IMR-90 (cell line): ENCODE measurements around the gene GRK5. TPM values are rescaled to one million over a fixed set of nuclear protein-coding genes. Genes with fewer than 3 reads are reported as not detected.

Experiments
- ATAC-seq: fragments of 200-7000 bp; cut with Tn5 transposase; 2 replicates; pipeline ENCODE4 v1.9.1; 2020; ENCODE audit warnings: low read depth, mild to moderate bottlenecking, moderate library complexity
- BruUV-seq: library from RNA; stranded (reverse); fragments of 400-500 nt; replicated peaks from 2 replicates; lab custom pipeline; 2021; lab: Mats Ljungman, UMichigan
- CTCF ChIA-PET: fragments of 300-600 bp; formaldehyde crosslinking; extraction: SDS; loops from one replicate; lab custom pipeline; 2021; ENCODE audit warnings: antibody characterized with exemption; lab: Yijun Ruan, JAX
- POLR2A ChIA-PET: fragments of 300-600 bp; sonication (Branson Sonifier 250); formaldehyde crosslinking; loops from one replicate; lab custom pipeline; 2022; ENCODE audit warnings: antibody characterized with exemption; ENCODE audit not compliant: unreplicated experiment; lab: Charles Lee
- DNase-seq: peaks from one replicate; pipeline ENCODE4 v3.0.0; 2013
- H2AFZ ChIP-seq: replicated peaks from 2 replicates; pipeline ENCODE3; 2013; ENCODE audit warnings: low read length, mild to moderate bottlenecking; ENCODE audit not compliant: poor library complexity
- H2AK5ac ChIP-seq: 2 replicates; pipeline ENCODE4 v1.6.1; 2013; ENCODE audit warnings: low read depth, low read length, inconsistent platforms
- H2AK9ac ChIP-seq: replicated peaks from 2 replicates; pipeline ENCODE3; 2013; ENCODE audit warnings: mild to moderate bottlenecking, low read depth, low read length, moderate library complexity; ENCODE audit not compliant: poor library complexity
- H2BK120ac ChIP-seq: 2 replicates; pipeline ENCODE4 v1.6.1; 2013; ENCODE audit warnings: low read depth, low read length, inconsistent platforms
- H2BK15ac ChIP-seq: 3 replicates; pipeline ENCODE4 v1.6.1; 2013; ENCODE audit warnings: low read depth, low read length, inconsistent platforms
- H2BK20ac ChIP-seq: 2 replicates; pipeline ENCODE4 v1.6.1; 2013; ENCODE audit warnings: low read depth, mild to moderate bottlenecking, inconsistent platforms, low read length, moderate library complexity
- H2BK5ac ChIP-seq: 2 replicates; pipeline ENCODE4 v1.6.1; 2013; ENCODE audit warnings: mild to moderate bottlenecking, low read depth, low read length, inconsistent platforms; ENCODE audit not compliant: poor library complexity, severe bottlenecking
- H3K14ac ChIP-seq: replicated peaks from 2 replicates; pipeline ENCODE4 v1.6.1; 2013; ENCODE audit warnings: low read depth, low read length, inconsistent platforms
- H3K18ac ChIP-seq: 2 replicates; pipeline ENCODE4 v1.6.1; 2013; ENCODE audit warnings: low read depth, low read length, control low read depth
- H3K23ac ChIP-seq: 2 replicates; pipeline ENCODE4 v1.6.1; 2013; ENCODE audit warnings: low read depth, low read length, inconsistent platforms
- H3K27ac ChIP-seq: 2 replicates; pipeline ENCODE4 v1.5.1; 2013; ENCODE audit warnings: mild to moderate bottlenecking, control low read depth, low read length; ENCODE audit not compliant: insufficient read depth
- H3K27me3 ChIP-seq: 2 replicates; pipeline ENCODE4 v1.6.1; 2013; ENCODE audit warnings: low read length; ENCODE audit not compliant: control insufficient read depth, insufficient read depth
- H3K36me3 ChIP-seq: 2 replicates; pipeline ENCODE4 v1.6.1; 2013; ENCODE audit warnings: low read length, mixed read lengths; ENCODE audit not compliant: control insufficient read depth, insufficient read depth
- H3K4ac ChIP-seq: 2 replicates; pipeline ENCODE4 v1.6.1; 2013; ENCODE audit warnings: low read depth, low read length, inconsistent platforms
- H3K4me1 ChIP-seq: 2 replicates; pipeline ENCODE4 v1.6.1; 2013; ENCODE audit warnings: low read length, mixed read lengths; ENCODE audit not compliant: control insufficient read depth, insufficient read depth
- H3K4me2 ChIP-seq: 2 replicates; pipeline ENCODE4 v1.6.1; 2013; ENCODE audit warnings: low read depth, mild to moderate bottlenecking, control low read depth, low read length, moderate library complexity
- H3K4me3 ChIP-seq: 2 replicates; pipeline ENCODE4 v1.5.1; 2013; ENCODE audit warnings: low read depth, mild to moderate bottlenecking, control low read depth, low read length, moderate library complexity; ENCODE audit not compliant: insufficient read depth
- H3K56ac ChIP-seq: 2 replicates; pipeline ENCODE4 v1.6.1; 2013; ENCODE audit warnings: low read length, inconsistent platforms; ENCODE audit not compliant: insufficient read depth; ENCODE audit errors: extremely low read depth
- H3K79me1 ChIP-seq, 2 experiments: 2 replicates each; pipeline ENCODE4 v1.6.1; 2013; ENCODE audit warnings: low read length in 2 of 2, inconsistent platforms in 1 of 2, low read depth in 1 of 2
- H3K9ac ChIP-seq: 2 replicates; pipeline ENCODE4 v1.6.1; 2013; ENCODE audit warnings: low read depth, low read length, control low read depth
- H3K9me1 ChIP-seq: 2 replicates; pipeline ENCODE4 v1.6.1; 2013; ENCODE audit warnings: low read length, inconsistent platforms; ENCODE audit not compliant: insufficient read depth
- H3K9me3 ChIP-seq: 2 replicates; pipeline ENCODE4 v1.6.1; 2013; ENCODE audit warnings: low read length; ENCODE audit not compliant: control insufficient read depth, insufficient read depth
- H4K20me1 ChIP-seq: 2 replicates; pipeline ENCODE4 v1.6.1; 2013; ENCODE audit warnings: low read length, inconsistent platforms; ENCODE audit not compliant: insufficient read depth
- H4K5ac ChIP-seq: 2 replicates; pipeline ENCODE4 v1.6.1; 2013; ENCODE audit warnings: mild to moderate bottlenecking, low read depth, low read length, control low read depth
- H4K8ac ChIP-seq, 2 experiments: 2 replicates each; pipeline ENCODE4 v1.6.1; 2013; ENCODE audit warnings: low read depth in 2 of 2, low read length in 2 of 2, control low read depth in 1 of 2, inconsistent platforms in 1 of 2
- H4K91ac ChIP-seq: 2 replicates; pipeline ENCODE4 v1.6.1; 2013; ENCODE audit warnings: low read depth, low read length, inconsistent platforms; ENCODE audit not compliant: insufficient read depth
- BHLHE40 ChIP-seq: fragments of 150-350 bp; IDR thresholded peaks from 2 replicates; pipeline ENCODE4 v1.6.1; 2016; ENCODE audit warnings: mild to moderate bottlenecking, low read depth, low read length
- CEBPB ChIP-seq: IDR thresholded peaks from 2 replicates; pipeline ENCODE4 v1.6.1; 2012; ENCODE audit warnings: low read depth, low read length, improper control_type of control experiment
- CHD1 ChIP-seq: IDR thresholded peaks from 2 replicates; pipeline ENCODE4 v1.6.1; 2012; ENCODE audit warnings: low read depth, low read length, improper control_type of control experiment
- FOS ChIP-seq: fragments of 150-350 bp; IDR thresholded peaks from 2 replicates; pipeline ENCODE4 v1.6.1; 2016; ENCODE audit warnings: low read depth, low read length
- MAFK ChIP-seq: IDR thresholded peaks from 2 replicates; pipeline ENCODE4 v1.6.1; 2012; ENCODE audit warnings: low read depth, low read length, improper control_type of control experiment
- MAZ ChIP-seq: IDR thresholded peaks from 2 replicates; pipeline ENCODE4 v1.6.1; 2012; ENCODE audit warnings: low read depth, mild to moderate bottlenecking, low read length, improper control_type of control experiment, moderate library complexity, borderline replicate concordance
- MXI1 ChIP-seq: IDR thresholded peaks from 2 replicates; pipeline ENCODE4 v1.6.1; 2012; ENCODE audit warnings: low read depth, mild to moderate bottlenecking, low read length, moderate library complexity, borderline replicate concordance
- NFE2L2 ChIP-seq: fragments of 150-350 bp; IDR thresholded peaks from 2 replicates; pipeline ENCODE4 v1.6.1; 2016; ENCODE audit warnings: low read depth, mild to moderate bottlenecking, low read length
- POLR2A ChIP-seq: IDR thresholded peaks from 2 replicates; pipeline ENCODE4 v1.6.1; 2012; ENCODE audit warnings: mild to moderate bottlenecking, low read depth, low read length
- RAD21 ChIP-seq: IDR thresholded peaks from 2 replicates; pipeline ENCODE4 v1.6.1; 2012; ENCODE audit warnings: low read length, improper control_type of control experiment
- RCOR1 ChIP-seq: IDR thresholded peaks from 2 replicates; pipeline ENCODE4 v1.6.1; 2012; ENCODE audit warnings: mild to moderate bottlenecking, low read length, improper control_type of control experiment; ENCODE audit not compliant: insufficient replicate concordance
- RFX5 ChIP-seq: IDR thresholded peaks from 2 replicates; pipeline ENCODE4 v1.8.0; 2012; ENCODE audit warnings: low read depth, mild to moderate bottlenecking, low read length, moderate library complexity
- SMC3 ChIP-seq: fragments of 150-350 bp; IDR thresholded peaks from 2 replicates; pipeline ENCODE4 v1.6.1; 2016; ENCODE audit warnings: low read depth, mild to moderate bottlenecking, antibody characterized with exemption, low read length, moderate library complexity
- USF2 ChIP-seq: fragments of 150-350 bp; IDR thresholded peaks from 2 replicates; pipeline ENCODE4 v1.6.1; 2017; ENCODE audit warnings: mild to moderate bottlenecking, antibody characterized with exemption, low read length, low read depth
- WGBS, 2 experiments: methylation state at CpG; one replicate each; pipeline versions ENCODE4 v1.1.5 to v1.1.7; 2013; ENCODE audit warnings: missing lambda C conversion rate in 2 of 2; ENCODE audit not compliant: insufficient read length in 1 of 2; ENCODE audit errors: extremely low coverage in 2 of 2; 5-methylcytosine and 5-hydroxymethylcytosine counted together
- dilution Hi-C: fragments of 300-500 bp; cut with HindIII; formaldehyde crosslinking; loops from one replicate; pipeline ENCODE4 v1.14.3; 2018; ENCODE audit warnings: low sequenced_read_pairs; ENCODE audit not compliant: unreplicated experiment
- in situ Hi-C: fragments of 300-500 bp; cut with MboI; formaldehyde crosslinking; loops from 3 replicates; pipeline ENCODE4 v1.14.3; 2019; ENCODE audit warnings: low sequenced_read_pairs, inconsistent platforms, mixed read lengths
- intact Hi-C: fragments of 100-400 bp; cut with micrococcal nuclease; formaldehyde crosslinking; loops from 2 replicates; pipeline ENCODE4 v1.10.0; 2022
- polyA plus RNA-seq, 3 experiments: library from polyadenylated mRNA; depleted of rRNA; stranded (reverse); fragments of >200 nt; gene quantifications; 2 replicates each; pipeline ENCODE4 v1.2.3, GENCODE V29; 2012; ENCODE audit warnings: low replicate concordance in 1 of 3
- total RNA-seq: library from RNA; depleted of rRNA; stranded (reverse); fragments of >200 nt; gene quantifications from 2 replicates; pipeline ENCODE4 v1.2.3, GENCODE V29; 2012
- TF ChIP-seq, protein P1 (sequence below): fragments of 150-350 bp; IDR thresholded peaks from 2 replicates; pipeline ENCODE4 v1.6.1; 2016; ENCODE audit warnings: low read depth, mild to moderate bottlenecking, low read length, moderate library complexity, borderline replicate concordance

Gene GRK5
- total and polyA plus RNA-seq, 2 of the 4 experiments (the other 2 are of a cell fraction), result 12.9 to 16.3 TPM

DNA sequence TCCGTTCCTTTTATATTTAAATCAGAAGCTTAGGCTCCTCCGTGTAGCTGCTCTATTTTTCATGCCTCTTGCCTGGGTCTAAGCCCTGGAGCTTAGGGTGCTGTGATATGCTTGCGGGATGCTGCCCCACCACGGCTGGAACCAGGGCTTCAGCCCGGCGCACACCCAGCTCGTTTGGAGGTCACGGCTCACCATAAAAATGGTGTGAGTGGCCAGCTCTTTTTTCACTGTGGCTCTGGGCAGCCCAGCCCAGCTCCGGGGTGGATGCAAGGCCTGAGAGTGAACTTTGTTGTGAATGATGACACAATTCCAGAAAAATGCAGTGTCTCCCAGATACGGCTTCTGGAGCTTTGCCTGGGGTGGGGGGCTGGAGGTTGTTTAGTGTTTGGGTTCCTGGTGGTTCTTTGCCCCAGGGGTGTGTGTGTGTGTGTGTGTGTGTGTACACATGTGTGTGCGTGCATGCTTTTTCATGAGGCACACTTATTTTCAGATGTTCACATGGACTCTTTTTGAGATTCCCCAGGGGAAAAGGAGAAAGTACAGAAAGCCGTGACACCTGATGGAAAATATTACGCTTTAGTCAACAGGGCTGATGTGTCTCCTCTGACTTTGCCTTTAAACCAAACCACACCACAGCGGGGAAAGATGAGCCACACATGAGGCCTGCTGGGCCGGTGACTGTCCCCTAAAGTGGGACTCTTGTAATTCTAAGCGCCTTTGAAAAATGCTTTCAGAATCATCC lies 46.2 kb downstream of the GRK5 start (continued):
- TF ChIP-seq MAFK, result no peak
- peak; percentile 21 for TF ChIP-seq SMC3
- TF ChIP-seq CEBPB, result peak; percentile 68

- peak overlapping the region; percentile 67 for H2AK9ac ChIP-seq
- peak overlapping the region; percentile 65 for H2AK5ac ChIP-seq
- DNase-seq, result no peak
- dilution Hi-C loops, result no loop called here
- H4K5ac ChIP-seq, result peak overlapping the region; percentile 37
- BruUV-seq, result no TSS peak
- no peak for ATAC-seq
- in situ Hi-C loops, result no loop called here
- intact Hi-C loops, result no loop called here
- H3K18ac ChIP-seq, result peak overlapping the region; percentile 11
- H3K9ac ChIP-seq, result peak overlapping the region; percentile 60
- peak overlapping the region; percentile 36; the same call in 1 of the 2 replicates for H3K56ac ChIP-seq
- H3K4ac ChIP-seq, result peak overlapping the region; percentile 80
- ChIA-PET CTCF (no interaction called here), POLR2A (no interaction called here)
- peaks cover 29% of the 10 kb centered on the region for H3K9me1 ChIP-seq
- H3K4me1 ChIP-seq, result peaks cover 53% of the 10 kb centered on the region
- peak overlapping the region; percentile 23; the same call in 1 of the 2 replicates for H2BK20ac ChIP-seq
- no peak overlapping the region for H3K4me3 ChIP-seq
- H3K9me3 ChIP-seq, result no peaks in the 10 kb centered on the region
- H3K79me1 ChIP-seq, result peaks cover 43 to 88% of the 10 kb centered on the region in 2 experiments
- H3K4me2 ChIP-seq, result peak overlapping the region; percentile 50
- H3K27me3 ChIP-seq, result no peaks in the 10 kb centered on the region
- H3K23ac ChIP-seq, result peak overlapping the region; percentile 6; the same call in 1 of the 2 replicates
- H2BK120ac ChIP-seq, result peak overlapping the region; percentile 16
- H2AFZ ChIP-seq, result no peak overlapping the region
- H2BK5ac ChIP-seq, result peak overlapping the region; percentile 79
- peak overlapping the region; percentile 1 to 61 for H4K8ac ChIP-seq
- H3K27ac ChIP-seq, result peak overlapping the region; percentile 76
- 71% methylated on average over 1 of the region's 3 CpGs; no CpG with 5 or more reads in 1 of the 2 experiments for WGBS, 2 experiments
- peaks cover 80% of the 10 kb centered on the region for H4K20me1 ChIP-seq
- peak overlapping the region; percentile 26; the same call in 1 of the 3 replicates for H2BK15ac ChIP-seq
- peak overlapping the region; percentile 89 for H4K91ac ChIP-seq
- peaks cover 10% of the 10 kb centered on the region for H3K36me3 ChIP-seq
- peak overlapping the region; percentile 56; the same call in 1 of the 2 replicates for H3K14ac ChIP-seq
- TF ChIP-seq, protein P1, sequence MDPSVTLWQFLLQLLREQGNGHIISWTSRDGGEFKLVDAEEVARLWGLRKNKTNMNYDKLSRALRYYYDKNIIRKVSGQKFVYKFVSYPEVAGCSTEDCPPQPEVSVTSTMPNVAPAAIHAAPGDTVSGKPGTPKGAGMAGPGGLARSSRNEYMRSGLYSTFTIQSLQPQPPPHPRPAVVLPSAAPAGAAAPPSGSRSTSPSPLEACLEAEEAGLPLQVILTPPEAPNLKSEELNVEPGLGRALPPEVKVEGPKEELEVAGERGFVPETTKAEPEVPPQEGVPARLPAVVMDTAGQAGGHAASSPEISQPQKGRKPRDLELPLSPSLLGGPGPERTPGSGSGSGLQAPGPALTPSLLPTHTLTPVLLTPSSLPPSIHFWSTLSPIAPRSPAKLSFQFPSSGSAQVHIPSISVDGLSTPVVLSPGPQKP, result no peak
- TF ChIP-seq RFX5 (no peak), BHLHE40 (no peak), SMC3 (no peak), RCOR1 (no peak), RAD21 (no peak), NFE2L2 (no peak), CEBPB (no peak), MXI1 (no peak), MAFK (no peak), USF2 (no peak), MAZ (no peak), POLR2A (no peak), CHD1 (no peak), FOS (no peak)
These were observed 47.0 kb downstream of the GRK5 start for GRCh38 chr10:119254335-119254734.
